Prostate gland (tissue), 2 donors: ENCODE data around the gene SLC9A4. TPM values are rescaled to one million over a fixed set of nuclear protein-coding genes. Genes with fewer than 3 reads are reported as not detected.

Experiments used
- DNase-seq: peaks from one replicate; pipeline ENCODE4 v3.0.0-alpha.2; 2019; ENCODE audit warnings: low spot score
- H3K27ac ChIP-seq, 2 donors: fragments of 200-600 bp; sonication (generic); 2 replicates each; pipeline ENCODE4 v1.5.1; 2017 to 2019
- H3K27me3 ChIP-seq: fragments of 200-600 bp; sonication (generic); replicated peaks from 2 replicates; pipeline ENCODE4 v1.5.1; 2019; ENCODE audit not compliant: insufficient read depth
- H3K36me3 ChIP-seq, 2 donors: fragments of 200-600 bp; sonication (generic); 1 replicate in 1 of 2; 2 replicates in 1 of 2; pipeline versions ENCODE4 v1.5.1 to v1.8.1; 2017 to 2019
- H3K4me1 ChIP-seq: fragments of 200-600 bp; sonication (generic); replicated peaks from 2 replicates; pipeline ENCODE4 v1.5.1; 2019
- H3K4me3 ChIP-seq, 2 donors: fragments of 200-600 bp; sonication (generic); 2 replicates each; pipeline ENCODE4 v1.5.1; 2017 to 2019
- H3K9me3 ChIP-seq: fragments of 200-600 bp; sonication (generic); 2 replicates; pipeline ENCODE4 v1.5.1; 2017
- POLR2A ChIP-seq: fragments of 450-650 bp; IDR thresholded peaks from one replicate; pipeline ENCODE4 v1.6.1; 2016; ENCODE audit warnings: antibody characterized with exemption, mild to moderate bottlenecking
- POLR2AphosphoS5 ChIP-seq: sonication (generic); formaldehyde crosslinking; IDR thresholded peaks from one replicate; pipeline ENCODE4 v1.6.1; 2017; ENCODE audit warnings: antibody characterized with exemption
- WGBS: methylation state at CpG from one replicate; pipeline ENCODE4 v1.1.5; 2018; 5-methylcytosine and 5-hydroxymethylcytosine counted together
- intact Hi-C: fragments of 100-400 bp; cut with DNase I; formaldehyde crosslinking; loops from one replicate; pipeline ENCODE4 v1.14.2; 2022
- total RNA-seq, 2 donors: library from RNA; depleted of rRNA; stranded (reverse); fragments of >200 nt; gene quantifications; one replicate each; pipeline ENCODE4 v1.1.0, GENCODE V29; 2016
- TF ChIP-seq, protein P1 (sequence below), 4 experiments: fragments of 200-600 bp in 2 of 4; fragments of 450-650 bp in 2 of 4; sonication (generic) in 2 of 4; IDR thresholded peaks; 1 replicate in 3 of 4; 2 replicates in 1 of 4; pipeline ENCODE4 v1.5.1; 2016 to 2019; ENCODE audit warnings: antibody characterized with exemption in 4 of 4, mild to moderate bottlenecking in 2 of 4, moderate library complexity in 2 of 4

Gene SLC9A4
- total RNA-seq, 2 donors from 2014 or later: not detected

DNA sequence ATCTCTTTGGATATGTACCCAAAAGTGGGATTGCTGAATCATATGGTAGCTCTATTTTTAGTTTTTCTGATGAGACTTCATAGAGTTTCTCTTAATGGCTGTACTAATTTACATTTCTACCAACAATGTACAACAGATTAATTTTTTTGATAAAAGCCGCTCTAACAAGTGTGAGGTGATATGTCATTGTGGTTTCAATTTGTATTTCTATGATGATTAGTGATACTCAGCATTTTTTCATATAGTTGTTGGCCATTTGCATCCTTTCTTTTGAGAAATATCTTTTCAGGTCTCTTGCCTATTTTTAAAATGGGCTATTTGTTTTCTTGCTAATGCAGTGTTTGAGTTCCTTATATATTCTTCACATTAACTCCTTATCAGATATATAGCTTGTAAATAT, 45.8 kb upstream of the SLC9A4 start:
- DNase-seq: no peak
- WGBS: 51% methylated on average over 1 of the region's 1 CpG
- intact Hi-C loops: no loop called here
- Histone ChIP-seq H3K9me3 (no peaks in the 10 kb centered on the region), H3K4me1 (no peaks in the 10 kb centered on the region), H3K36me3 (no peaks in the 10 kb centered on the region), H3K4me3 (no peak overlapping the region), H3K27me3 (peaks cover 2% of the 10 kb centered on the region), H3K27ac (no peak overlapping the region)
- no peak for TF ChIP-seq POLR2AphosphoS5
- no peak for TF ChIP-seq POLR2A
- TF ChIP-seq, protein P1, sequence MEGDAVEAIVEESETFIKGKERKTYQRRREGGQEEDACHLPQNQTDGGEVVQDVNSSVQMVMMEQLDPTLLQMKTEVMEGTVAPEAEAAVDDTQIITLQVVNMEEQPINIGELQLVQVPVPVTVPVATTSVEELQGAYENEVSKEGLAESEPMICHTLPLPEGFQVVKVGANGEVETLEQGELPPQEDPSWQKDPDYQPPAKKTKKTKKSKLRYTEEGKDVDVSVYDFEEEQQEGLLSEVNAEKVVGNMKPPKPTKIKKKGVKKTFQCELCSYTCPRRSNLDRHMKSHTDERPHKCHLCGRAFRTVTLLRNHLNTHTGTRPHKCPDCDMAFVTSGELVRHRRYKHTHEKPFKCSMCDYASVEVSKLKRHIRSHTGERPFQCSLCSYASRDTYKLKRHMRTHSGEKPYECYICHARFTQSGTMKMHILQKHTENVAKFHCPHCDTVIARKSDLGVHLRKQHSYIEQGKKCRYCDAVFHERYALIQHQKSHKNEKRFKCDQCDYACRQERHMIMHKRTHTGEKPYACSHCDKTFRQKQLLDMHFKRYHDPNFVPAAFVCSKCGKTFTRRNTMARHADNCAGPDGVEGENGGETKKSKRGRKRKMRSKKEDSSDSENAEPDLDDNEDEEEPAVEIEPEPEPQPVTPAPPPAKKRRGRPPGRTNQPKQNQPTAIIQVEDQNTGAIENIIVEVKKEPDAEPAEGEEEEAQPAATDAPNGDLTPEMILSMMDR (IDR thresholded peaks at IDR 0.05): no peak

DNA sequence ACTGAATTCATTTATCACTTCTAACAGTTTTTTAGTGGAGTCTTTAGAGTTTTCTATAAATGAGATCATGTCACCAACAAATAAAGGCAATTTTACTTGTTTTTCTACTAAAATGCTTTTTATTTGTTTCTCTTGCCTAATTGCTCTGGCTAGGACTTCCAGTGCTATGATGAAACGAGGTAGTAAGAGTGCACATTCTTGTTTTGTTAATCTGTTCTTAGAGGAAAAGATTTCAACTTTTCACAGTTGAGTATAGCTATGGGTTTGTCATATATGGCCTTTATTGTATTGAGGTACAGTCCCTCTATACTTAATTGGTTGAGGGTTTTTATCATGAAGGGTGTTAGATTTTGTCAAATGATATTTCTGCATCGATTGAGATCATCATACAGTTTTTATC, 44.5 kb upstream of the SLC9A4 start:
- TF ChIP-seq POLR2A (no peak), POLR2AphosphoS5 (no peak)
- TF ChIP-seq, protein P1 (IDR thresholded peaks at IDR 0.05): no peak
- H3K9me3 ChIP-seq: no peaks in the 10 kb centered on the region
- no peak overlapping the region for H3K27ac ChIP-seq
- intact Hi-C loops: no loop called here
- H3K4me1 ChIP-seq: no peaks in the 10 kb centered on the region
- no peak overlapping the region for H3K4me3 ChIP-seq
- H3K27me3 ChIP-seq: peaks cover 2% of the 10 kb centered on the region
- H3K36me3 ChIP-seq: no peaks in the 10 kb centered on the region
- DNase-seq: no peak
- 71% methylated on average over 2 of the region's 2 CpGs for WGBS

DNA sequence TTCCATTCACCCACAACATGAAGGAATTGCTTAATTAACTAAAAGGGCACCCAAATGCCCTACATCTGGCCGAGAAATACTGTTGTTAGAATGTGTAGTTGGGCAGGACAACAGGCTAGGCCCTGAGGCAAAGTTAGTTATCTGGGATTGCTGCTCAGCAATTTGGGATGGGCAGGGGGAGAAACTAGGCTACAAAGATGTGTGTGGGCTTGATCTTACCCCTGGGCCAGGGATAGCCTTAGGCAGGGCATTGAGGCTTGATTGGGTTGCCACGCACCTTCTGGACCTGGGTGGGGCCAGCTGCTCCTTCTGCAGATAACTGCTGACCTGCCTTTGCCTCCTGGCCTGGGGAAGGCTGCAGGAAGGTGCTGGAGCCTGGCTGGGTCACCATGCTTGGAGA, 40.6 kb upstream of the SLC9A4 start:
- Histone ChIP-seq H3K9me3 (no peaks in the 10 kb centered on the region), H3K27ac (no peak overlapping the region), H3K4me1 (no peaks in the 10 kb centered on the region), H3K27me3 (peaks cover 2% of the 10 kb centered on the region), H3K4me3 (no peak overlapping the region), H3K36me3 (no peaks in the 10 kb centered on the region)
- 100% methylated on average over 2 of the region's 2 CpGs for WGBS
- intact Hi-C loops: no loop called here
- no peak for DNase-seq
- TF ChIP-seq, protein P1 (IDR thresholded peaks at IDR 0.05): no peak
- TF ChIP-seq POLR2A: no peak
- no peak for TF ChIP-seq POLR2AphosphoS5

DNA sequence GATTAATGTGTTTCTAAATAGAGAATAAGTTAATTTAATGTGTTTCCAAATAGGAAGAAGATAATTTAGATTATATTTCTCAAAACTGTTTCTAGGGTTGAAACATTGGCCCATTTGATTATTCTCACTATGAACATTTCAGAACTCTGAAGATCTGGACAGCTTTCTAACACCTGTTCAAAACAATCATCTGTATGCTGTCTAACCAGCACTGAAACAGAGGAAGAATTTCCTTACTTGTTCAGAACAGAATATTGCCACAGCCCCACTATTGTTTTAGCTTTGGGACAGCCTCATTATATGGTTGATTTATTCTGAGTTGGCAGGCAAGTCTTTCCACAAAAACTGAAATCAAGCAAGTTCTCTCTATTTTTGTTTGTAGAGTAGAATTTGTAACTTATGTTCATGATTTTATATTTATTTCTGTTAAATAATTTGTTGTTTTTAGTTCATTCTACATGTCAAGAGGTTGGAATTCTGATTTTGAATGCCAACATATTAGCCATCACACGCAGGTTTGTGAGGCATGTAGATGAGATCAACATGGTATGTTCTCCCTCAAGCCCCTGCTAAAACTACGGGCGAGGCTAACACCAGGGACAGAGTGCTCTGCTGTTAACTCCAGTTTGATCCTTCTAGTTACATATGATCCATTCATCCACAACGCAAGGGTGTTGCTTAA, 38.9 kb upstream of the SLC9A4 start:
- intact Hi-C loops: no loop called here
- Histone ChIP-seq H3K27me3 (no peaks in the 10 kb centered on the region), H3K36me3 (no peaks in the 10 kb centered on the region), H3K4me1 (no peaks in the 10 kb centered on the region), H3K9me3 (no peaks in the 10 kb centered on the region), H3K4me3 (no peak overlapping the region), H3K27ac (no peak overlapping the region)
- no peak for DNase-seq
- TF ChIP-seq POLR2AphosphoS5: no peak
- TF ChIP-seq POLR2A: no peak
- TF ChIP-seq, protein P1 (IDR thresholded peaks at IDR 0.05): no peak
- WGBS: 93% methylated on average over 4 of the region's 4 CpGs

DNA sequence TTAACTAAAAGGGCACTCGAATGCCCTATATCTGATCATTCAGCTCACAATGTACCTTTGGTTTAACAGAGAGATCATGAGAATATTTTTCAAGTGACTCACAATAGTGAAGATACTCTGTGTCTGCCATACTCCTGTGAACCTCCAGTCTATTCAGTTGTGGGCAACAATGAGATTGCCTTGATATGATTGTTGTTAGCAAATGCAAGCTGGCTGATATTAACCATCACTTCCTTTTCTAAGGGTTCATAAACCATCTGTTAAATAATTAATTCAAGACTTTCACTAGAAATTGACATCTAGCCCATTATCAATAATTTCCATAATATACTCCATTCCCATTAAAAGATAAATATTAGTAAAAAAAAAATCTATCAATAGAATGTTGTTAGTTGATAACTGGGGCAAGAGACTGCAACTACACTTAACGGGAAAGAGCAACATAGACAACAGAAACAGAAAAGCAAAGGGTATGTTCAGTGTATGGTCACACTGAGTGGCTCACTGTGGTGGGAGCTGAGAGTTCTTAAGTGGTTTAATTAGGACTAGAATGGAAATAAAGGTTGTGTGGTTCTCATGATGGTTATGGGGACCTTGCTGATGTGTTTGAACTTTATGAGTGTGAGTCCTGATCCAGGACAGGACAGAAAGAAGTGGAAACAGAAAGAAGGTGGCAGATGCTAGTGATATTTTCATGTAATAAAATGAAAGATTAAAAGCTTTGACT, 38.2 kb upstream of the SLC9A4 start:
- no peak overlapping the region for H3K27ac ChIP-seq
- TF ChIP-seq POLR2A (no peak), POLR2AphosphoS5 (no peak)
- TF ChIP-seq, protein P1 (IDR thresholded peaks at IDR 0.05): no peak
- no peak for DNase-seq
- H3K4me1 ChIP-seq: no peaks in the 10 kb centered on the region
- H3K4me3 ChIP-seq: no peak overlapping the region
- intact Hi-C loops: no loop called here
- no peaks in the 10 kb centered on the region for H3K36me3 ChIP-seq
- 83% methylated on average over 2 of the region's 2 CpGs for WGBS
- no peaks in the 10 kb centered on the region for H3K27me3 ChIP-seq
- no peaks in the 10 kb centered on the region for H3K9me3 ChIP-seq
